Muscle of back (tissue), 13 donors: ENCODE measurements around the gene CLK4. TPM values are rescaled to one million over a fixed set of nuclear protein-coding genes. Genes with fewer than 3 reads are reported as not detected.

Experiments
- DNase-seq, 3 donors: peaks; one replicate each; pipeline versions ENCODE4 v3.0.0 to v3.0.0-alpha.2; 2013
- long read RNA-seq, 9 donors: transcript quantifications; one replicate each; lab custom pipeline, GENCODE V29; 2026
- polyA plus RNA-seq, 10 donors: library from polyadenylated mRNA; unstranded; fragments of 120-200 nt; gene quantifications; one replicate each; pipeline ENCODE4 v1.2.1, GENCODE V29; 2013; ENCODE audit not compliant: insufficient read length in 10 of 10

CLK4 gene
- 10 to 100 TPM; 23.2 to 42.8 (median 36.8) TPM for polyA plus RNA-seq
- long read RNA-seq, donor 1, partial matches to known transcripts: 0 of 5 reads
- long read RNA-seq, donor 1, other reads (novel, unspliced or antisense): 0 of 5 reads
- long read RNA-seq, donor 2, partial matches to known transcripts: 0 of 5 reads
- long read RNA-seq, donor 2, other reads (novel, unspliced or antisense): 0 of 5 reads
- long read RNA-seq, donor 3: 0 reads
- long read RNA-seq, donor 4, transcript CLK4-213 (2 exons, 735 nt): major isoform, 5 of 7 reads
- long read RNA-seq, donor 4, partial matches to known transcripts: 0 of 7 reads
- long read RNA-seq, donor 4, other reads (novel, unspliced or antisense): 0 of 7 reads
- long read RNA-seq, donor 5, partial matches to known transcripts: 0 of 6 reads
- long read RNA-seq, donor 5, other reads (novel, unspliced or antisense): 0 of 6 reads
- long read RNA-seq, donor 6, partial matches to known transcripts: 0 of 6 reads
- long read RNA-seq, donor 6, other reads (novel, unspliced or antisense): 0 of 6 reads
- long read RNA-seq, donor 7, partial matches to known transcripts: 0 of 2 reads
- long read RNA-seq, donor 7, other reads (novel, unspliced or antisense): 0 of 2 reads
- long read RNA-seq, donor 8, partial matches to known transcripts: 0 of 5 reads
- long read RNA-seq, donor 8, other reads (novel, unspliced or antisense): 0 of 5 reads
- long read RNA-seq, donor 9: 0 reads

DNA sequence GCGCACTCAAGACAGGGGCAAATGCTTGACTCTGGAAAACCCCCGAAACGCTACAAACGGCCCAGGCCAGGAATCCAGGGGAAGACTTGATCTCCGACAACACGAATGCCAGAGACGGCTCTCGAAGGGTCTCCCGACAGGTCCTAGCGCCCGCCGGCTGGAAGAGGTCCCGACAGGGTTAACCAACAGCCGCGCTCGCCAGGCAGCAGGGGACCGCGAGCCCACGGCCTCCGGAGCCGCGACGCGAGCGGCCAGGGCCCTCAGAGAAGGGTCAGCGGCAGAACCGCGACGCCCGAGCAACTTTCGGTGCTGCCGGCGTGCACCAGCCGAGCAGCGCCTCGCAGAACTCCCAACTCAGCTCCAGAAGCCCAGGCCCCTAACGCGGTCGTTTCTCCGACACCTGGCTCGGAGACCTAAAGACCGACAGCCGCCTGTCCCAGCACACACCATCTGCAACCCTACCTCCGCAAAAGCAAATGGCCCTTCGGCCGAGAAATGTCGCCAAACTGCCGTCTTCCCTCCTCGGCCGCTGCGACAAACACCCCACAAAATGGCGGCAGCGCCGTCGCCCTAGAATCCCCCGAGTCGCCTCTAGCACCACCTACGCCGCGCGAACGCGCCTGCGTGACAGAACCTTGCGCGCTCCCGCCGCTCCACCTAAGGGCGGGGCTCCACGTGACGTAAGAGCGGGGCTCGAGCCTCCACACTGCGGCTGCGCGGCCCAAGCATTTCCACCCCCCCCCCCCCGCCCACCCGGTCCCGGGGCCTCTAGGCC lies at the start of gene CLK4:
Gene CLK4 (minus strand): TSS at position 567 of the 775 bp plus-strand sequence. CDS start 3,634 bp downstream, outside the sequence.
- peak; percentile 95 to 98 (median 98) for DNase-seq

DNA sequence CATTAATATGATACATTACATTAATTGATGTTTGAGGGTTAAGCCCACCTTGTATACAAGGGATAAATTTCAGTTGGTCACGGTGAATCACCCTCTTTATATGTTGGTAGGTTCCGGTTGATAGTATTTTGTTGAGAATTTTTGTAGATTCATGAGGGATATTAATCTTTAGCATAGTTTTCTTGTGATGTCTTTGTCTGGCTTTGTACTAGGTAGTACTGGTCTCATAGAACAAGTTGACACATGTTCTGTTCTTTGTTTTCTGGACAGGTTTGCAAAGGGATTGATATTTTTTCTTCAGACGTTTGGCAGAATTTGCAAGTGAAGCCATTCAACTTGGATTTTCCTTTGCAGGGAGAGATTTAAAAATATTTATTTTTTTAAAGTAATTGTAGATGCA lies 49.1 kb upstream of the CLK4 start:
- no peak for DNase-seq

DNA sequence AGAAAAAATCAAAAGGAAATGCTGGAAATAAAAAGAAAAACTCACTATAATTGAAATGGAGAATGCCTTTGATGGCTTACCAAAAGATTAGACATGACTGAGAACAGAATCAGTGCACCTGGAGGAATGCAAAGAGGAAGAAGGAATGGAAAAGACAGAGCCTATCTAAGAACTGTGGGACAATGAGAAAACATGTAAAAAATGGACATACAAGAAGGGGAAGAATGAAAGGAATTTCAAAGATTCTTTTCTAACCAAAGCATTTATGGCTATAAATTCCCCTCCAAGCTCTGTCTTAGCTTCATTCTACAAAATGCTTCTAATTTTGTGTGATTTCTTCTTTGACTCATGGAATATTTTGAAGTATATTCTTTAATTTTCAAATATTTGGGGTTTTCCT lies 47.5 kb upstream of the CLK4 start:
- no peak for DNase-seq

DNA sequence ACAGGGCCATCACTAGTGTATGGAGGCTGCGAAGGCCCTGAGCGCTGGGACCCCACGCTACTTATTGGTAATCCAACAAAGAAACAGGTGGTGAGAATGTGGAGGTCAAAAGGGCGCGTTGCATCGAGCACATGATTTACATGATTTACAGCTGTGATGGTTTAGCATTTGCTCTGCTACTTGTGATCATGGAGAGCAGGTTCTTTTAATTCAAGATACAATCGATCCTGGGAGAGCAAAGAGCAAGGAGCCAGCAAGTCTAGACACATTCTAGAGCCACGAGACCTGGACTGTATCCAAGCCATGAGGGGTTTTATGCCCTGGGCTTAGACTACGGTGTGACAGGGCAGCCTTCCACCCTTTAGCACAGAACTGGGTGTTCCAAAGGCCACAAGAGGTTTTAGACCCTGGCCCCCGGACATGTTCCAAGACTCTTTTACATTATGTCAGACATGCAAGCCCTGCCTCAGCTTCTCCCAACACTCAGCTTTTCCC lies 47.0 kb upstream of the CLK4 start:
- DNase-seq: no peak

DNA sequence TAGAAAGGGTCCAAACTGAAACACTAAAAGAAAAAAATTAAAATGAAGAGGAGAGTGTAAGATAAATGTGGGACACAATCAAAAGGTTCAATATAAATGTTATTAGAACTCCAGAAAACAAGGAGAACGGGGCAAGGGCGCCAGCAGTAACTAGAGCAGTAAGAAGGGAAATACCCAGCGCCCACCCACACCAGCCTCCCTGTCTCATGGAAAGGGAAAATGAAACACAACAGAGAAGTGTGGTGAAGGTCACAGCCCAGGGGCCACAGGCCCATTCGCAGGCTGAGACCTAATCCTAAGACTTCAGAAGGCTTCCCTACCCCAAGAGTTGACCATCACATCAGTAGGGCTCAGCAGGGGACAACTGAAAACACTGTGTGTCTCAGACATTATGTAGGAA lies 45.8 kb upstream of the CLK4 start:
- DNase-seq: no peak

DNA sequence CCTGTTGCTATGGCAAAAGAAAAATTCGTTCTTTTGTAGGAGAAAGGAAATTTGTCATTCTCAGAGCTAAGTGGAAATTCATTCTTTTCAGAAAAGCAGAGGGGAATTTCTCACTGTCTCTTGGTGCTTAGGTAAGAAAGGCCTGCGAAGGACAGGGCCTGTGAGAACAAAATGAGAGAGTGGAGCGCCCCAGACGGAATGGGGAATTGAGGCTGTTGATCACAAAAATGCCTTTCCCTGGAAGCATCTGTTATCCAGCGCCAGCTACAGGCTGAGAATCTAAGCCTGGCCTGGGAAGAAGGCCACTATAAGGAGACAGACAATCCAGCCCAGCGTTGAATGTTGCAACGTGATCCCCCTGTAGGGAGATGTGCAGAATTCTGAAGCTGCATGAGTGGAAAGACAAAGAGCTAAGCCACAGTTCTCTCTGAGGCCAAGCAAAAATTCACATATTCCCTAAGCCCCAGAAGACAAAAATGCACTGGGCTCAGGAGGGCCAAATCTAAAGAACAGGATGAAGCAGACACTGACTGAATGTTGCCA lies 44.8 kb upstream of the CLK4 start:
- DNase-seq: peak in 1 of 3 donors; percentile 17

DNA sequence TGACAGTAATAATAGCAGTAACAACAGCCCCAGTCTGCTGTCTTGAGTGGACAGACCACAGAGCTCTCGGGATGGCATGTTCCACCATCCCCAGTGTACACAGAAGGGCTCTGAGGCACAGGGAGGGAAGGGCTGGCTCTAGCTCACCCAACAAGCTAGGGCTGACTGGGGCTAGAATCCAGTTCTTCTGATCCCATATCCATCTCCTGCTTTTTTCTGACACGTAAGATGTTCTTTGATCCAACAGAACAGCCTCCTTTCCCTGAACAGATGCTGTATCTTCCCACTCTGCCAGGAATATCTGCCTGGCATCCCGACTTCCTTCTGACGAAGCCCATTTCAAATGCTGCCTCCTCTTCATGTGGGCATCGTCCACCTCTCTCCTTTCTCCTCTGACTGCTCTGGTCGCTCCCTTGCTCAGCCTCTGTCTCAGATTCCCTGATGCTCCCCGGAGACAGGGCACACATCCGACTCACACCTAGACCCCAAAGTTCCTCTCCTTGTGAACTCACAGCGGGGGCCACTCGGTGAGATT lies 43.6 kb upstream of the CLK4 start:
- no peak for DNase-seq

DNA sequence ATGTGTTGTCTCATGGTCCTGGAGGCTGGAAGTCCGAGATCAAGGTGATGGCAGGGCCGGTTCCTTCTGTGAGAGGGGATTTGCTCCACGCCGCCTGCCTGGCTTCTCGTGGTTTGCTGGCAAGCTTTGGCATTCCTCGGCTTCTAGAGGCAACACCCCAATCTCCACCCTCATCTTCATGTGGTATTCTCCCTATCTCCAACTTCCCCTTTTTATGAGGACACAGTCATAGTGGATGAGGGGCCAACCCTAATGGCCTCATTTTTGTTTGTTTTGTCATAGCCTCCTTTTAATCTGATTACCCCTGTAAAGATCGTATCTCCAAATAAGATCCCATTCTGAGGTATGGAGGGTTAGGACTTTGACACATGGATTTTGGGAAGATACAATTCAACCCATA lies 41.7 kb upstream of the CLK4 start:
- DNase-seq: no peak

DNA sequence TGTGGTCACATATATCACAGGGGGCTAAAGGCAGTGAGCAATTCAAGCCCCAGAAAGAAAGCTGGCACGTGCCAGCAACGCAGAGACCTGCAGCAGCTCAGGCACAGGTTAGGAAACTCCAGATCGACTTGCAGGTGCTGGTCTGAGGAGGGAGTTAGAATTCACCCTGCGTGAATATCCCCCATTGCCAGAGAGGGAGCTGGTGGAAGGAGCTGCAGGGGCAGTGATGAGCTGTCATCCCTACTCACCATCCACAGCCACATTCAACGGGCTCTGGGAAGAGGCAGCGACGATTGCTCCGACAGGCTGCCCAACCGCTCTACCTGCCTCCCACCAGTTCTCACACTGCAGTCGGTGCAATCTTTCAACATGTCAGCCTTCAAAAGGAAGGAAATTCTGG lies 40.8 kb upstream of the CLK4 start:
- DNase-seq: no peak

DNA sequence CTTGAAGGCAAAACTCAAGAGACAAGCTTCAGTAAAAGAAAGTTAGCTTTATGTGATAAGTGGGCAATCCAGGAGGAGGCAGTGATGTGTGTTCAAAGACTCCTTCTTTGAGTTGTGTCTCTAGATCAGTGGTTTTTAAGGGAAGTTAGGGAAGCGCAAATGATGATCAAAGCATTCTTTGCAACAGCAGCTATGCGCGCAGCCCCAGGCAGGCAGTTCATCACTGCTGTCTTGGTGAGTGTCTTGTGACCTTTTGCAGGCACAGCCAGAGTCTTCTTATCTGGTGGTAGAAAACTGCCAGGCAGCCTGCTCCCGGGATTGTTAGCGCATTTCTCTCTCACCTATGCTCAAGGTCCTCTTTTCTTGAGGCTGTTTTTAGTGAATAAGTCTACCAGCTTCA lies 40.3 kb upstream of the CLK4 start:
- DNase-seq: no peak

DNA sequence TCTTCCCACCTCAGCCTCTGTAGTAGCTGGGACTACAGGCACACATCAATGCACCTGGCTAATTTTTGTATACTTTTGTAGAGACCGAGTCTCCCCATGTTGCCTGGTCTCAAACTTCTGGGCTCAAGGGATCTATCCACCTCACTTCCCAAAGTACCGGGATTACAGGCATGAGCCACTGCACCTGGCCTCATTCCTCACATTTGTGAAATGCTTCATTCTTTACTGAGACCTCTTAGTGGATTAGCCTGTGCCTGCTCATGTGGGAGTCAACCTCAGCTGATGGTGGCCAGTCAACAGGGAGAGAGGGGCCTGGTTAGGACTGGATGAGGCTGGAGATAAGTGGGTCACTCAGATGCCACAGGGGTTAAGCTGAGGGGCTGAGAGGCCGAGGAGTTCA lies 37.3 kb upstream of the CLK4 start:
- no peak for DNase-seq

DNA sequence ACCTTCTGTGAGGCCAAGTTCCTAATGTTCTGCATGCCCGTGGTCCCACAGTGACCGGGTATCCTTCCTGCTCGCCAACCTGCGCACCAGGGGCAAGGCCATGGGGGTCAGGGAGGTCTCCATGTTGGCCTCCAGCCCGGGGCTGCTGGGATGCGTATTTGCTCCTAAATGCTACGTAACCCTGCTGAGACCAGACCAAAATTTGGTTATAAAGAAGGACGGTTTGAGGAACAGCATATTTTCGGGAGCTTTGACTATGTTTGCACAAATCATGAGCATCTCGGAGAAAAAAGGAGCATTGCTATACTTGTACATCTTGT lies 35.7 kb upstream of the CLK4 start:
- DNase-seq: no peak

DNA sequence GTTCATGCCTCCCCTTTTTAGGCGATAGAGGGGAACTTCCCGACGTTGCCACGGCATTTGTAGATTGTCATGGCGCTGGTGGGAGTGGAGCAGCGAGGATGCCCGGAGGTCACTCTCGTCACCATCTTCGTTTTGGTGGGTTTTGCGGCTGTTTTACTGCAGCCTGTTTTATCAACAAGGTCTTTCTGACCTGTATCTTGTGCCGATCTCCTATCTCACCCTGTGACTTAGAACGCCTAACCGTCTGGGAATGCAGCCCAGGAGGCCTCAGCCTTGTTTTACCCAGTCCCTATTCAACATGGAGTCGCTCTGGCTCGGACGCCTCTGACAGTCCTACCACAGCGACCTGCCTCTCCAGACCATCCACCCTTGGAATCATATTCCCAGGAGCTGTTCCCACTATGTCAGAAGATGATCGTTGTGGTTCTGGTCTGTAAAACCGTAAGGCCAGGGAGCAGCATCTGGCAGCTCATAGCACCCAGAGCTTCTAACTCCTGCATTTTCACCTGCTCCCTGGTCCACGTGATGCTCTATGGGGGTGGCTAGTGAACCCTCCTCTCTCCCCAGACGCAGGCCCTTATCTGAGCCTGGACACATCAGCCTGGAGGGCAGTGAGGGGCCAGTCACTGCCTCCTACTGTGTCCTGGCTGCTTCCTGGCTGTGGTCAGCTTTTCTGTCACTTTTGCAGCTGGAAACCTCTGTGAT lies 35.1 kb upstream of the CLK4 start:
- DNase-seq: no peak

DNA sequence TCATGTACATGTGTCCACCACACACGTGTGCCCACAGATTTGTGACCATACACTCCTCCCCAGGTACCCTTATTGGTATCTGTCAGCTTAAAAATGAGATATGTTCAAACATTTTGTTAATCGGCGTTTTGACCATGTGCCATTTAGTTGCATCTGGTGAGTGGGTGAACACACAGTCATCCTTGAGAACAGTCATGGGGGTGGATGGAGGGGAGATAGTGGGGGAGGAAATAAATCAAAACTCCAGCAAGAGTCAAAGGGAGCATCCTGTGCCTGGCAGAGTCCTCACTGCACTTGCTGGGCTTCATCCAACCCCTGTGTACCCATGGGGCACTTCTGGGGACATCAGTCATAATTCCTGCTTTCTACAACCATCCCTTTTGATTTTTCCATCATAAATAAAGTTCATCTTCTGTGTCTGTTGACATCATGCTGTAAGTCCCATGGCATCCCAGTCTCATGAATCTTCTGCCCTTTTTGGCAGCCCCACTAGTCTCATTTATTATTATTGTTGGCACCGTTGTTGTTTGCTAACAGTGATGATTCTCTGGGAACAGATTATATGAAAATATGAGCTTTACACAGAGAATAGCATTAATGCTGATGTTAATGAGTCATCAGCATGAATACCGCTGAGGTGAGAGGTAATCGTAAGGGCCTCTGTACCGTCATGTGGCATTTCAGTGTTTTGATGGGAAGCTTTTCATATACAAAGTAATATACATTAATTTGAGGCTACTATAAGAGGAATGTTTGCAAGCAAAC lies 24.4 kb upstream of the CLK4 start:
- DNase-seq: peak in 1 of 3 donors; percentile 15

DNA sequence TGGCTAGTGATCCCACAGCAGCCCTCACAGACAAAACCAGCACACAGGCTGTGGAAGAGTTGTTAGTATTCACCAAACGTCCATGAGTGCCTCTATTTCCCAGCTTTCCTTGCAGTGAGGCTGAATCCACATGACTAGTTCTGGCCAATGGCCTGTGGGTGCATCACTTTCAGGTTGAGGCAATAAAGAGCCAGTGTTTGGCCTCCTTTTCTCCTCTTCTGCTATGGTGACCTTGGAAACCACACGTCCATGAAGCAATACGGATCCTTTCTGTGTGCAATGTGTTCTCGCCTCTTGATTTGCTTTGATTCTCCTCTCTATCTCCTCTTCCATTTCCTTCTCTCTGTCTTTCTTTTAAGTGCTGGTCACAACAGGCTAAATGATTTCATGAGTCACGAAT lies 23.4 kb upstream of the CLK4 start:
- no peak for DNase-seq

DNA sequence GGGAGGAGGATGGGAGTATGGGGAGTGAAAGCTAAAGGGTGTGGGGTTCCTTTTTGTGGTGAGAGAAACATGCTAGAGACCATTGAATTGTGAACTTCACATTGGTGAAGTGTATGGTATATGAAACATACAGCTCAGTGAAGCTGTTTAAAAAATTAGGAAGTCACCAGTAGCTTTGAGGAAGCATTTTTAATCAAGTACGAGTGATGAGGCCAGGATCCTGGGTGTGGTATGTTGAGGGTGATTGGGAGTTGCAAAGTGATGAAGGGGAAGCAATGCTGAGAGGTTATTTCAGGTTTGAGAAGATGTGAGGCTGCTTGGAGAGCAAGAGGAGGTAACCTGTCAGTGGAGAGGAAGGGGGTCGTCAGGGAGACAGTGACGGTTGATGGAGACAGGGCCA lies 22.7 kb upstream of the CLK4 start:
- no peak for DNase-seq

DNA sequence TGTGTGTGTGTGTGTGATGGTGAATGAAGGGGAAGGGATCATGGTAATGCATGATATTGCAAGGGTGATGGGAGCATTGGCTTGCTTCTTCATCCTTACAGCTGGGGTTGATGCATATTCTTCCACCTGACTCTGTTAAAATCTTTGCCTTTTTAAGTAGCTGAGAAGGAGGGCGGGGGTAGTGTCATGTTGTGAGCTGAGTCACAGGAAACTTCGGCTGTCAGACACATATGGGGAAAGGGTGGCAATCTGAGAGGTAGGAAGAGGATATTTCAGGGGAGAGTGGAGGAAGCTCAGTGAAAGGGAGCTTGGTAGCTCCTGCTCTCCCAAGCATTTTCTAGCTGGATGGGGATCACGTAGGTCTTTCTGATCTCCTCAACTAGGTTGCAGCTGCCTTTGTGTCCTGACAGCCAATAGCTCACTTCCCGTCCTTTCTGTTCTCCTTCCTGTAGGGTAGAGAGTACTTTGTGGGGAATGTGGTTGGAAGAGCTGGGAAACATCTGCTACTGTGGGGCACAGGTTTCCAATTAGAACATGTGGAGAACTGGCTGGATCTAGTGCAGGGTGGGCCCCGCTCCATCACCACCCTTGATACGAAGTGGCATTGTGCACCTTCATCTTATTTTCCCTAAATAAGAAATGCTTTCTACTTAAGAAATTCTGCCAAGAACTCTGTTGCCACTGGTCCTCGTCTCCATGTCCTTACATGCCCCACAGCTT lies 18.1 kb upstream of the CLK4 start:
- no peak for DNase-seq

DNA sequence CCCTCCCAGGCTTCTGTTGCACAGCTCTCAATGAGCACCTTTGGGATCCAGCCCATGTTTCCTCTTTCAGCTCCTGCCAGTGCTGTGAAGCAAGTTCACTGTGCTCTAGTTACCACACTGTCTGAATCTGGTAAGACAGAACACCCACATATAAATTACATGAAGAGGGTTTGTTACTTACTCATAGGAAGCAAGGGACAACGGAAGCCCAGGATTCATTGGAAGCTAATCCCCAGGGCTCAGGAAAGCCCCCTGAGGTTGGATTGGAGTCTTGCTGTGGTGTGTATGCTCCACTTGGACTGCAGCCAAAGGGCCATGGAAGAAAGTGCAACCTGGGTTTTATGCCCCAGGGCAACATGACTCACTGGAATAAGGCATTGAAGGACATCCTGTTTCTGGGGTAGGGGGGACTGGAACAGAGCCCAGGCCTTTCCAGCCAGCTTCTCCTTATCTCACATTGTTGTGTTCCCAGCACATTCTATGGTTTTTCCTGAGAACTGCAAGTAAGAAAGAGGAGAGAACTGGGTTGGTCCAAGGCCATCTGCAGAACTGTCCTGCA lies 15.6 kb upstream of the CLK4 start:
- DNase-seq: peak in 1 of 3 donors; percentile 90

DNA sequence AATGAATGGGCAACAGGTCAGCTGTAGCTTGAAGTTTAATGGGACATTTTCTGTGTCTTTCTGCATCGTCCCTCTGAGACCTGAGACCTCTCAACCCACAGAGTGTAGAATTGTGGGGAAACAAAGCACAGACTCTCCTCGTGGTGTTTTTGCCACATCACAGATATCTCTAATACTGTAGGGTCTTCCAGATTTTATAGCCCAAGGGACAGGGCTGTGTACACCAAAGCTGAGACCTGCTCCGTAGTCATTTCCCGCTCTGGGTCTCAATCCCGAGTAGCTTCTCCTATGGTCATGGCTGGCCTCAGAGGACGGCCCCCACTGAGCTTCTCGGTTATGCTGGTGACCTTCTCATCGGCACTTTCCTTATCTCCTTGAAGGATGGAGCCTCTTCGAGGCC lies 14.9 kb upstream of the CLK4 start:
- no peak for DNase-seq
